GM12891 (cell line): ENCODE results near the gene PLCG2.
"Not testable (repeated sequence)": the region's sequence is repeated elsewhere in the genome, so short reads cannot be mapped to it uniquely, and the experiment has no call there.

Experiments
- PAX5 ChIP-seq: IDR thresholded peaks from 2 replicates; pipeline ENCODE4 v1.6.1; 2011; ENCODE audit warnings: low read length, moderate library complexity, mild to moderate bottlenecking; ENCODE audit not compliant: insufficient read depth, severe bottlenecking
- POLR2A ChIP-seq: IDR thresholded peaks from 2 replicates; pipeline ENCODE4 v1.6.1; 2011; ENCODE audit warnings: low read depth, low read length, control low read depth
- POLR2AphosphoS5 ChIP-seq: IDR thresholded peaks from 2 replicates; pipeline ENCODE4 v1.6.1; 2011; ENCODE audit warnings: low read depth, low read length, control low read depth
- POU2F2 ChIP-seq: IDR thresholded peaks from 2 replicates; pipeline ENCODE4 v1.6.1; 2011; ENCODE audit warnings: low read depth, mild to moderate bottlenecking, control low read depth, low read length, moderate library complexity
- SPI1 ChIP-seq: IDR thresholded peaks from 2 replicates; pipeline ENCODE4 v1.6.1; 2011; ENCODE audit warnings: low read depth, low read length, control low read depth
- TAF1 ChIP-seq: IDR thresholded peaks from 2 replicates; pipeline ENCODE4 v1.6.1; 2011; ENCODE audit warnings: low read depth, low read length, control low read depth

DNA sequence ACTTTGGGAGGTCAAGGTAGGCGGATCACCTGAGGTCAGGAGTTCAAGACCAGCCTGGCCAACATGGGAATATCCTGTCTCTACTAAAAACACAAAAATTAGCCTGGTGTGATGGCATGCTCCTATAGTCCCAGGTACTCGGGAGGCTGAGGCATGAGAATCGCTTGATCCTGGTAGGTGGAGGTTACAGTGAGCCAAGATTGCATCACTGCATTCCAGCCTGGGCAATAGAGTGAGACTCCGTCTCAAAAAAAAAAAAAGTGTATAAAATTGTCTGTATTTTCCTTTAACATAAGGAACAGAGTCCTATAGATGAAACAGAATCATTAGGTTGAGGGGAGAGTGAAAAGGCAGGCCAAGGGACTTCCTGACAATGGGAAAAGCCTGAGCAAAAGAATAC lies 16.8 kb upstream of the PLCG2 start:
- not testable (repeated sequence) for TF ChIP-seq POLR2AphosphoS5, POLR2A, TAF1, SPI1, PAX5, POU2F2
